Stimulated activated CD4-positive, alpha-beta T cell treated with anti-CD3 and anti-CD28 coated beads, Interleukin-4, amount 100 ng/mL, for 1 hour (primary cell): ENCODE data around the gene EIF4G3.
"Not testable (repeated sequence)": the region's sequence is repeated elsewhere in the genome, so short reads cannot be mapped to it uniquely, and the experiment has no call there.

Experiments used
- DNase-seq: peaks from one replicate; pipeline ENCODE4 v3.0.0-alpha.2; 2020

EIF4G3 gene

DNA sequence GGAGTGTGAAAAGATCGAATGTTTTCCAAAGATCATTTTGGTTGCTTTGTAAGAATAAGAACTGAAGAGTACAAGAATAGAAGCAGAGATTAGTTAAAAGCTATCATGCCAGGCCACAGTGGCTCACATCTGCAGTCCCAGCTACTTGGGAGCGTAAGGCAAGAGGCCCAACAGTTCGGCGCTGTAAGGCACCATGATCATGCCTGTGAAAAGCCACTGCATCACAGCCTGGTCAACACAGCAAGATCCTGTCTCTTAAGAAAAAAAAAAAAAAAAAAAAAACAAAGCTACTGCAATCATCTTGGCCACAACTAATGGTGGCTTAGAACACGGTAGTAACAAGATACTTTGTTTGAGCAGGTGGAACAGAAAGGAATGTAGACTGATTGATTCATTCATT, 116.2 kb downstream of the EIF4G3 start:
- no peak for DNase-seq

DNA sequence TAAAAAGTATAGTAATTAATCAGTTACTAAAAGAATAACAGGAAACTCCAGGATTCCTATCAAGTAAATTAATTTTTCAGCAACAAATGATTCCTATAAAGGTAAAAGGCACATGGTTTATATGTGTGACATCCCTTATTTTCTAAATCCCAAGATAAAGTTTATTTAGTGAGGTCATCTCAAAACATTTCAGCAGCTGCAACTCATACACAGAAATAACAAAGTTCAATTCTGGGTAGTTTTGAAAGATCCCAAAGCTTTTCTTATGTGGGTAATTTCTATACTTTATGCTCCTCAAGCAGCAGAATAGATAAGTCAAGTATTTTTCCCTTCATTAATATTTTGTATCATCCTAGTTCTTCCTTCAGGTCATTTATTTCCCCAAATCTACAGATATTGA, 117.7 kb downstream of the EIF4G3 start:
- no peak for DNase-seq

DNA sequence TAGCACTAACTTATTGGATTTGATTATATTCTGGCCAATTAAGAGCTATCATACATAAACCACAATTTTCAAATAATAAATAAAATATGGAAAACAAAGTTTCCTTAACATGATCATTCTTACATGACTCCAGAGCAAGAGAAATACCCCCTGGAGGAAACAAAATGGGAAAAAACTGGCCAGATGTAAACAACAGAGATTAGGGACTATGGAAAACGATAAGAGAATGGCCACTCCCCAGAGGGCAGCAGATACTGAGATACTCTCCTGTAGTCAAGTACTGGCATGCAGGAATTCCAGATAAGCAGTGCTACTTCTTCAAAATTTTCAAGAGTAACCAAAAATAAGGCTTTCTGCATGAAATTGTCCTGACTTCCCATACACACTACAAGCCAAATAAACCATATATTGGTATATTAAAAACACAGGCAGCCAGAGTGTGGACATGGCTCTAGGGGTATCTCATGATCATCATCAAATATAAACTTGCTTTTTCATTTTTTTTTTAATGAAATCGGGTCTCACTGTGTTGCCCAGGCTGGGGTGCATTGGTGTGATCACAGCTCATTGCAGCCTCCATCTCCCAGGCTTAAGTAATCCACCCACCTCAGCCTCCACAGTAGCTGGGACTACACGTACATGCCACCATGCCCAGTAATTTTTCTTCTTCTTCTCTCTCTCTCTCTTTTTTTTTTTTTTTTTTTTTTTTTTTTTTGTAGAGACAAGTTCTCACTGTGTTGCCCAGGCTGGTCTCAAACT, 118.5 kb downstream of the EIF4G3 start:
- no peak for DNase-seq

DNA sequence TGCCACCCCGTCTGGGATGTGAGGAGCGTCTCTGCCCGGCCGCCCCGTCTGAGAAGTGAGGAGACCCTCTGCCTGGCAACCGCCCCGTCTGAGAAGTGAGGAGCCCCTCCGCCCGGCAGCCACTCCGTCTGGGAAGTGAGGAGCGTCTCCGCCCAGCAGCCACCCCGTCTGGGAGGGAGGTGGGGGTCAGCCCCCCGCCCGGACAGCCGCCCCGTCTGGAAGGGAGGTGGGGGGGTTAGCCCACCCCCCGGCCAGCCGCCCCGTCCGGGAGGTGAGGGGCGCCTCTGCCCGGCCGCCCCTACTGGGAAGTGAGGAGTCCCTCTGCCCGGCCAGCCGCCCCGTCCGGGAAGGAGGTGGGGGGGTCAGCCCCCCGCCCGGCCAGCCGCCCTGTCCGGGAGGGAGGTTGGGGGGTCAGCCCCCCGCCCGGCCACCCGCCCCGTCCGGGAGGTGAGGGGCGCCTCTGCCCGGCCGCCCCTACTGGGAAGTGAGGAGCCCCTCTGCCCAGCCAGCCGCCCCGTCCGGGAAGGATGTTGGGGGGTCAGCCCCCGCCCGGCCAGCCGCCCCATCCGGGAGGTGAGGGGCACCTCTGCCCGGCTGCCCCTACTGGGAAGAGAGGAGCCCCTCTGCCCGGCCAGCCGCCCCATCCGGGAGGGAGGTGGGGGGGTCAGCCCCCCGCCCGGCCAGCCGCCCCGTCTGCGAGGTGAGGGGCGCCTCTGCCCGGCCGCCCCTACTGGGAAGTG, 123.3 kb downstream of the EIF4G3 start:
- DNase-seq, result not testable (repeated sequence)

GRCh38 chr1:21052034-21052433, 124.7 kb downstream of the EIF4G3 start:
- DNase-seq, result no peak

- DNase-seq, result no peak
These were observed 125.4 kb downstream of the EIF4G3 start for GRCh38 chr1:21051177-21051825.

GRCh38 chr1:21050031-21050430, 126.7 kb downstream of the EIF4G3 start:
- no peak for DNase-seq

DNA sequence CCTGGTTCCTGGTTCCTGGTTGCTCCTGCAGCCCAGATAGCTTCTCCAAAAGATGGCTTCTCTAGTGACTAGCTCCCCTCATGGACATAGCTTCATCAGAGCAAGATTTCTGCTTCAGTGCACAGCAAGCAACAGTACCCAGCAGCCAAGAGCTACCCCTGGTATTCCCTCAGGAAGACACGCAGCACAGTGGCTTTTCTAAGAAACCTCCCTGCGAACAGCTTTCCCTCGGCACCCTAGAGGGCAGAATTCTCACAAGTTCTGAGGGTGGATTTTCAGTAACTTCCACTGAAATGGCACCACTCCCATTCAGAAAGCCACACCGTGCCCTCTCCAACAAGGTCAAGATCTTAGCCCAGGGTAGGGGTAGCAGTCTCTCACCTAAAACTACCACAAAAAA, 128.2 kb downstream of the EIF4G3 start:
- DNase-seq, result no peak

GRCh38 chr1:21046132-21046531, 130.6 kb downstream of the EIF4G3 start:
- no peak for DNase-seq

GRCh38 chr1:21045351-21045750, 131.3 kb downstream of the EIF4G3 start:
- DNase-seq, result no peak

- DNase-seq, result no peak
These were observed 133.6 kb downstream of the EIF4G3 start for GRCh38 chr1:21042929-21043605.

- no peak for DNase-seq
These were observed 135.2 kb downstream of the EIF4G3 start for GRCh38 chr1:21041541-21041940.

DNA sequence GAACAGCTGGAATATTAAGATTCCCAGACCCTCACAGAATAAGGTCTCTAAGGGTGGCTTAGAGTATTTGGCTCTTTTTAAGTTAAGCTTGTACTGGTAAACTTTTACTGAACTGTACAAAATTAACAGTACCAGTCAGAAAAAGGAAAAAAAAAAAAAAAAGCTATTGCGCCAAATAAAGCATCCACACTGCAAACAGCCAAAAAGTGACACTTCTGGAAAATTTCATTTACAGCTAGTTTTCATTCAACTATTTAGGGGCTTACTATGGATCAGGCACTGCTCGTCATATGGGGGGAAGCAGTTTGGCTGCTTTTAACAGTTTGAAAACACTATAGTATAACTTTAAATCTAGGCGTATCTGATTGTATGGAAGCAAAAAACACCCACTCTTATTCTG, 139.6 kb downstream of the EIF4G3 start:
- no peak for DNase-seq

GRCh38 chr1:21035794-21036193, 140.9 kb downstream of the EIF4G3 start:
- DNase-seq, result no peak

DNA sequence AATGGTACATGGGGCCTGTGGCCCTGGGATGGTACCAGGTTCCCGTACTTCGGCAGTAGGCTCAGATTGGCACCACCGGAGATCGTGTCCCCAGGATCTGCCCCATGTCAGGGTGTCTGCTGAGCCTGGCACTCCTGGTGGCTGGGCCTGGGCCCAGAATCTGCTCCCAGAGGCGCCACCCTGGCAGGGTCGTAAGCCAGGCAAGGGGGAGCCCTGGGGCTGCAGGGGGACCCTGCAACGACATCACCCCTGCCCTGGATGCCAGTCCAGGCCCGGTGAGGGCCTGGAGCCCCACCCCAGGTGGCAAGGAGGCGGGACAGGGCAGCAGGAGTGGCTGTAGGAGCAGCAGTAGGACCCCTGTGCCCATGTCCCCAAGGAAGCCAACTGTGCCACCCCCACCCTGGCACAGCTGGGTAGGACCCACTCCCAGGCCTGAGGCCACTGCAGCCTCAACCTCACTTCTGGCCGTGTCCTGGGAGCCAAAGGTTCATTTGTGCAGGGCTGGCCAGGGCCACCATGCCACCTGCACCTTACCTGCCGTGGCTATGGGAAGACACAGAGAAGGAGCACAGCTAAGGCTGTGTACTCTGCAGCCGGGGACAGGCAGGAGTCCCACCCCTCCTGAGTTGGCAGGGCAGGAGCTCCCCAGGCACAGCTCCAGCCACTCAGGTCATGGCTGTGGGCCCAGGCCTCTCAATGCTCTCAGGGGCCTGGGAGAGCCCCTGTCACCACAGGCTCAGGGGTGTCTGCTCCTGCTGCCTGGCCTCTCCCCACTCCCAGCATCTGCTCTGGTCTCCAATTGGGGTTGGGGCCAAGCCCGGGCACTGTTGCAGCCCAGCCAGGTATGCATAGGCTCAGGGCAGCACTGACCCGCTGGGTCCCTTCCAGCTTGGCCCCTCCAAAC, 141.7 kb downstream of the EIF4G3 start:
- no peak for DNase-seq

DNA sequence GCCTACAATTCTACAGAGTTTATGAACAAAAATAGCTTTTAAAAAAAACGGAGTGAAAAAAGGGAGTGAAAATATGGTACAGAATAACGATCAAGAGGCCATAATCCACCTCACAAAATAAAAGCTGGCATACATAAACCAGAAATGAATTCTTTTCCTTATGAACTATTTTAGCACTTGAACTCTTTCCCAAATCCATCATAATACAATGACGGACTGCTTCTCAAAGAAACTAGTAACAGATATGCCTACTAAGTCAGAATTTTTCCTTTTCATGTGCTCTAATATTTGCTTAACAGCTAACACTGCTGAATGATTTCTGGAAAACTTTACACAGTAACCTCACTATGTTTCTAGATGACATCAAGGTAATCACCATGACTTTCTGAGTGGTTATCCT, 144.0 kb downstream of the EIF4G3 start:
- no peak for DNase-seq

- no peak for DNase-seq
These were observed 146.5 kb downstream of the EIF4G3 start for GRCh38 chr1:21030181-21030580.

GRCh38 chr1:21028520-21029145, 148.1 kb downstream of the EIF4G3 start:
- no peak for DNase-seq

GRCh38 chr1:21027805-21028204, 148.9 kb downstream of the EIF4G3 start:
- DNase-seq, result no peak

GRCh38 chr1:21024918-21025317, 151.8 kb downstream of the EIF4G3 start:
- no peak for DNase-seq

DNA sequence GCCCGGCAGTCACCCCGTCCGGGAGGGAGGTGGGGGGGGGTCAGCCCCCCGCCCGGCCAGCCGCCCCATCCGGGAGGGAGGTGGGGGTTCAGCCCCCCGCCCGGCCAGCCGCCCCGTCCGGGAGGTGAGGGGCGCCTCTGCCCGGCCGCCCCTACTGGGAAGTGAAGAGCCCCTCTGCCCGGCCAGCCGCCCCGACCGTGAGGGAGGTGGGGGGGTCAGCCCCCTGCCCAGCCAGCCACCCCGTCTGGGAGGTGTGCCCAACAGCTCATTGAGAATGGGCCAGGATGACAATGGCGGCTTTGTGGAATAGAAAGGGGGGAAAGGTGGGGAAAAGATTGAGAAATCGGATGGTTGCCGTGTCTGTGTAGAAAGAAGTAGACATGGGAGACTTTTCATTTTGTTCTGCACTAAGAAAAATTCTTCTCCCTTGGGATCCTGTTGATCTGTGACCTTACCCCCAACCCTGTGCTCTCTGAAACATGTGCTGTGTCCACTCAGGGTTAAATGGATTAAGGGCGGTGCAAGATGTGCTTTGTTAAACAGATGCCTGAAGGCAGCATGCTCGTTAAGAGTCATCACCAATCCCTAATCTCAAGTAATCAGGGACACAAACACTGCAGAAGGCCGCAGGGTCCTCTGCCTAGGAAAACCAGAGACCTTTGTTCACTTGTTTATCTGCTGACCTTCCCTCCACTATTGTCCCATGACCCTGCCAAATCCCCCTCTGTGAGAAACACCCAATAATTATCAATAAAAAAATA, 152.4 kb downstream of the EIF4G3 start:
- DNase-seq, result not testable (repeated sequence)
